ENCODE measurements around the gene UBR4. TPM values are rescaled to one million over a fixed set of nuclear protein-coding genes. Genes with fewer than 3 reads are reported as not detected.

Gene UBR4
- total and polyA plus RNA-seq, 2 of the 8 experiments (the other 6 are each of a cell fraction or from before 2014, with no cell fraction given), result 139 to 152 TPM

DNA sequence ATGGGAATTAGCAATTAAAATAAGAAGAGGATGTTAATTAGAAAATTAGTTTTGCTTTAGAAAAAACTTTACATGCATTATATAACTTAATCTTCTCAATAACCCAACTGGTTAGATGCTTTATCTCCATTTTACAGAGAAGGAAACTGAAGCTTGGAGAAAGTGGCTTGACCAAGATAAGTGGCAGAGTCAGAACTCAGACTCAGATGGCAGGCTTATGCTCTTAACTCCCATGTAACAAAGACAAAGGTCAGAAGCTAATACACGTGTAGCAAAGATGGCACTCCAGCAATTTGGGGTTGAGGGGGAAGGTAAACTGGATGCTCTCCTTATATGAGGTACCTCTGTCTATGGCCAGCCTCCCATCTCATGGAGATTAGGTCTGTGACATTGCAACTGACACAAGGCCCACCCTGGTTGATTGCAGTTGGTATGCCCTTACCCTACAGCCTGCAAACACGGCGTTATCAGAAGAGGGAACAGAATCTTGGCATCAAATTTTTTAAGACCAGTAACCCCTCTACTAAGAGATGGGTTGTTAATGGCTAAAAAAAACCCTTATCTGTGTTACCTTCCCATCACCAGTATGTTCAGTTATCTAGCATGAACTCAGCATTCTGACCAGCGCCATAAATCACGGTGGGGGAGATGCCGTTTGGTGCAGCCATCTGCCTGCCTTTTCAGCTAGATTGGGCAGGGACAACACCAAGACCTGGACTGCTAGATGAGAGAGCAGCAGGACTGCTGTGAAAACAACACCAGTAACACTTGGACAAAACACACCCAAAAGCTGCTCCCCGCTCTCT is 97.0 kb downstream of the UBR4 start:
- H3K56ac ChIP-seq (replicated peaks; ENCODE audit: insufficient read length, low read depth, low read length), result no peak overlapping the region
- H3K18ac ChIP-seq (ENCODE audit: extremely low read depth, low read length), result no peak overlapping the region
- H2BK12ac ChIP-seq (ENCODE audit: low read depth, low read length), result no peak overlapping the region
- no peak overlapping the region for H2BK15ac ChIP-seq (ENCODE audit: low read length)
- H3K4me3 ChIP-seq (ENCODE audit: extremely low read depth in 1 of 4, insufficient read depth in 2 of 4, low read depth in 3 of 4, low read length in 4 of 4), result no peak overlapping the region
- 90% methylated on average over 7 of the region's 7 CpGs; no CpG with 5 or more reads in 1 of the 2 experiments for WGBS, 2 experiments (ENCODE audit: extremely low coverage in 1 of 2, insufficient coverage in 1 of 2, insufficient read length in 1 of 2, insufficient replicate concordance in 2 of 2, low coverage in 1 of 2, low lambda C conversion rate in 2 of 2, missing lambda C conversion rate in 1 of 2)
- no peak overlapping the region for H3K4ac ChIP-seq (replicated peaks; ENCODE audit: insufficient read length, low read depth, low read length)
- H3K14ac ChIP-seq (ENCODE audit: insufficient read length), result no peak overlapping the region
- DNase-seq (ENCODE audit: low read depth in 1 of 2, low spot score in 2 of 2) (no peak), FAIRE-seq (no peak)
- no peak overlapping the region for H3K23ac ChIP-seq (ENCODE audit: insufficient read length)
- peaks cover 79 to 98% (median 91%) of the 10 kb centered on the region in 4 experiments for H3K36me3 ChIP-seq (ENCODE audit: control insufficient read depth in 2 of 4, insufficient read depth in 4 of 4, low read length in 3 of 4)
- H3K9ac ChIP-seq (replicated peaks in 1 of 4; ENCODE audit: extremely low read depth in 1 of 4, low read depth in 3 of 4, low read length in 3 of 4), result no peak overlapping the region
- H3K27ac ChIP-seq (ENCODE audit: low read depth, low read length), result no peak overlapping the region
- H2AK5ac ChIP-seq (ENCODE audit: low read depth, low read length), result no peak overlapping the region
- H3K4me2 ChIP-seq (ENCODE audit: insufficient read depth in 1 of 2, low read depth in 2 of 2, low read length in 2 of 2), result no peak overlapping the region
- POLR2A ChIA-PET (ENCODE audit: partially characterized antibody), result no interaction called here
- no peak overlapping the region for H4K91ac ChIP-seq (replicated peaks; ENCODE audit: insufficient read length, low read length)
- H2BK20ac ChIP-seq (ENCODE audit: low read length), result no peak overlapping the region
- no peaks in the 10 kb centered on the region for H3K27me3 ChIP-seq (replicated peaks in 1 of 4; ENCODE audit: control insufficient read depth in 3 of 4, extremely low read depth in 1 of 4, insufficient read depth in 3 of 4, low read length in 3 of 4)
- H2BK5ac ChIP-seq (ENCODE audit: low read depth, low read length), result no peak overlapping the region
- H2AFZ ChIP-seq (ENCODE audit: low read length), result no peak overlapping the region
- no peaks in the 10 kb centered on the region for H3K4me1 ChIP-seq (replicated peaks in 1 of 4; ENCODE audit: control insufficient read depth in 3 of 4, insufficient read depth in 4 of 4, low read length in 3 of 4)
- H3K9me3 ChIP-seq (ENCODE audit: insufficient read depth in 2 of 2, low read depth in 1 of 2, low read length in 1 of 2), result no peaks in the 10 kb centered on the region
- no peaks in the 10 kb centered on the region; the same call in 1 of the 2 replicates for H3K79me1 ChIP-seq (ENCODE audit: low read depth, low read length)
- H4K8ac ChIP-seq (ENCODE audit: extremely low read depth, insufficient read depth, low read length), result no peak overlapping the region
- H2BK120ac ChIP-seq (replicated peaks; ENCODE audit: low read depth, low read length), result no peak overlapping the region
- peaks cover 7 to 11% of the 10 kb centered on the region in 2 experiments for H4K20me1 ChIP-seq (replicated peaks in 1 of 2; ENCODE audit: control insufficient read depth in 1 of 2, insufficient read depth in 2 of 2, low read length in 2 of 2)
- H3K23me2 ChIP-seq (ENCODE audit: low read depth, low read length), result no peaks in the 10 kb centered on the region
- no peak overlapping the region for H4K5ac ChIP-seq (ENCODE audit: insufficient read length, low read depth, low read length)
- H3K79me2 ChIP-seq (ENCODE audit: control insufficient read depth in 1 of 2, insufficient read depth in 2 of 2, low read length in 2 of 2), result no peaks in the 10 kb centered on the region
- CTCF ChIA-PET (ENCODE audit: partially characterized antibody), result interaction anchor here (0.6 to 1.3 kb wide), 6 partner anchors 8 to 57 kb away, joined by 3 read pairs; no protein-coding TSS in a partner anchor
- TF ChIP-seq SRF (IDR thresholded peaks at IDR 0.05; ENCODE audit: low read depth, low read length), result no peak
- TF ChIP-seq BCL11A (IDR thresholded peaks at IDR 0.05; ENCODE audit: low read depth in 2 of 2, low read length in 2 of 2), result no peak
- TF ChIP-seq ZNF274 (IDR thresholded peaks at IDR 0.05; ENCODE audit: borderline replicate concordance, extremely low read depth, low read length), result no peak
- TF ChIP-seq JUN (IDR thresholded peaks at IDR 0.05; ENCODE audit: low read depth, low read length), result no peak
- TF ChIP-seq PHF8 (conservative IDR thresholded peaks at IDR 0.05; ENCODE audit: low read depth, low read length), result no peak
- TF ChIP-seq FOSL1 (IDR thresholded peaks at IDR 0.05; ENCODE audit: insufficient read depth, low read depth, low read length), result no peak
- TF ChIP-seq CEBPB (IDR thresholded peaks at IDR 0.05; ENCODE audit: low read depth, low read length), result no peak
- no peak for TF ChIP-seq BRCA1 (IDR thresholded peaks at IDR 0.05; ENCODE audit: low read depth, low read length)
